Erythroblast (primary cell): ENCODE data around the gene LGALS8.

Experiments
- GATA1 ChIP-seq: IDR thresholded peaks from 2 replicates; pipeline ENCODE4 v1.6.1; 2011; ENCODE audit warnings: low read depth, mild to moderate bottlenecking, control low read depth, low read length, moderate library complexity
- POLR2A ChIP-seq: IDR thresholded peaks from 2 replicates; pipeline ENCODE4 v1.6.1; 2011; ENCODE audit warnings: mild to moderate bottlenecking, low read length

- TF ChIP-seq POLR2A: no peak
- no peak for TF ChIP-seq GATA1
Measured at GRCh38 chr1:236494082-236494481, 29.7 kb upstream of the LGALS8 start.
